Cardiac muscle cell (in vitro differentiated cells and primary cell): ENCODE data around the gene COL4A2. TPM values are rescaled to one million over a fixed set of nuclear protein-coding genes. Genes with fewer than 3 reads are reported as not detected.

Source experiments
- DNase-seq, 2 donors: peaks; one replicate each; pipeline versions ENCODE4 v3.0.0 to v3.0.0-alpha.2; 2010 to 2017; ENCODE audit warnings: low read depth in 1 of 2, low spot score in 1 of 2
- H3K27ac ChIP-seq: fragments of 200-600 bp; sonication (generic); 2 replicates; pipeline ENCODE4 v1.5.1; 2016
- H3K27me3 ChIP-seq: fragments of 200-600 bp; sonication (generic); 2 replicates; pipeline ENCODE4 v1.6.0; 2016; ENCODE audit warnings: control low read depth
- H3K36me3 ChIP-seq: fragments of 200-600 bp; sonication (generic); 2 replicates; pipeline ENCODE4 v1.5.1; 2016; ENCODE audit warnings: control low read depth
- H3K4me1 ChIP-seq: fragments of 200-600 bp; sonication (generic); 2 replicates; pipeline ENCODE4 v1.8.1; 2017; ENCODE audit warnings: low read depth, mild to moderate bottlenecking, mixed run types
- H3K4me3 ChIP-seq: fragments of 200-600 bp; sonication (generic); 2 replicates; pipeline ENCODE4 v1.5.1; 2016; ENCODE audit warnings: mild to moderate bottlenecking
- H3K9me3 ChIP-seq: fragments of 200-600 bp; sonication (generic); 2 replicates; pipeline ENCODE4 v1.5.1; 2017; ENCODE audit warnings: low read depth, mild to moderate bottlenecking, control low read depth
- polyA plus RNA-seq: library from polyadenylated mRNA; unstranded; fragments of >200 nt; fragmentation: Nextera tagmentation; extraction: Ambion mirVana; gene quantifications from 2 replicates; pipeline ENCODE4 v1.2.1, GENCODE V29; 2016
- total RNA-seq: library from RNA; depleted of rRNA; stranded (reverse); fragments of >200 nt; gene quantifications from 2 replicates; pipeline ENCODE4 v1.2.3, GENCODE V29; 2016
- TF ChIP-seq, protein P1 (sequence below): IDR thresholded peaks from 2 replicates; pipeline ENCODE4 v1.5.1; 2012; ENCODE audit warnings: low read depth, mild to moderate bottlenecking, low read length

The COL4A2 gene
- total and polyA plus RNA-seq, 2 experiments from 2014 or later, result 184 to 516 TPM

DNA sequence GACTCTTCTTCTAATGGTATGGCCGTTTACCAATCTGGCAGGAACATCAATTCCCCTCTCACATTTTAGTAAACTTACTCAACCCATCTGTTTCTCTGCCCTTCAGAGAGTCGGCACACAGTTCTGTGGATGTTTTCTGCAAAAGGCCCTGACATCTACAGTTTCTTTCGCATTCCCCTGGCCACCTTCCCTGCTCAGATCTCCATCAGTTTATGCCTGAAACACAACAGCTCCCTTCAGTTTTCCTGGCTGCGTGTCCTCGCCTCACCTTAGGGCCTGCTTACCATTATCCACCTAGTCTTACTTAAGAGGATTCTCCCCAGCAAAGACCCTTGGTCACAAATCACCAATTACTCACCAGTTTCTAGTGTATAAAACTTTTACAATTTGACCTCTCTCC, 25.3 kb upstream of the COL4A2 start:
- H3K4me1 ChIP-seq, result peaks cover 1% of the 10 kb centered on the region
- H3K27ac ChIP-seq, result no peak overlapping the region
- DNase-seq, result no peak

DNA sequence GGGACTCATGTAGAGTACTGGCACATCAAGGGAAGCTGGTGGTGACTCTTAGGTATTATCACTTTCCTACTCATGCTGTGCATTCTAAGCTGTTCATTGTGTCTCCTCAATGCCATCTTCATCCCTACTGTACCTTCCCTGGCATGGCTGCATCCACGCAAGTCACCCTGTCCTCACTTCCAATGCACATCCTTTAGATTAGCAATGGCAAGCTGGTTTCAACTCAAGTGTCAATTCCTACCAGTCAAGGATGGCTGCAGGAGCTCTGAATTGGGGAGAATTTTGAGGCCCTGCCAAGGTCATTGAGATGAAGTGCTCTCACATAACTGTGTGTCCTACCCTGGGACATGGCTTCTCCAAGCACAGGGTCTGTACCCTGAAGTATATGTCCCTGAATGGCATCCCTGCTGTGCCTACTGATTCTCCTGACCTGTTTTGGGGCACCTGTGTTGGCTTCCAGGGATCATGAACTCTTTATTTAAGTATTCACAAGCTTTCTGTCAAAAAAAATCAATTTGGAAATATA, 24.7 kb upstream of the COL4A2 start:
- Histone ChIP-seq H3K9me3 (no peaks in the 10 kb centered on the region), H3K36me3 (no peaks in the 10 kb centered on the region), H3K4me3 (no peak overlapping the region), H3K27me3 (no peaks in the 10 kb centered on the region), H3K4me1 (peaks cover 8% of the 10 kb centered on the region), H3K27ac (no peak overlapping the region)
- TF ChIP-seq, protein P1, sequence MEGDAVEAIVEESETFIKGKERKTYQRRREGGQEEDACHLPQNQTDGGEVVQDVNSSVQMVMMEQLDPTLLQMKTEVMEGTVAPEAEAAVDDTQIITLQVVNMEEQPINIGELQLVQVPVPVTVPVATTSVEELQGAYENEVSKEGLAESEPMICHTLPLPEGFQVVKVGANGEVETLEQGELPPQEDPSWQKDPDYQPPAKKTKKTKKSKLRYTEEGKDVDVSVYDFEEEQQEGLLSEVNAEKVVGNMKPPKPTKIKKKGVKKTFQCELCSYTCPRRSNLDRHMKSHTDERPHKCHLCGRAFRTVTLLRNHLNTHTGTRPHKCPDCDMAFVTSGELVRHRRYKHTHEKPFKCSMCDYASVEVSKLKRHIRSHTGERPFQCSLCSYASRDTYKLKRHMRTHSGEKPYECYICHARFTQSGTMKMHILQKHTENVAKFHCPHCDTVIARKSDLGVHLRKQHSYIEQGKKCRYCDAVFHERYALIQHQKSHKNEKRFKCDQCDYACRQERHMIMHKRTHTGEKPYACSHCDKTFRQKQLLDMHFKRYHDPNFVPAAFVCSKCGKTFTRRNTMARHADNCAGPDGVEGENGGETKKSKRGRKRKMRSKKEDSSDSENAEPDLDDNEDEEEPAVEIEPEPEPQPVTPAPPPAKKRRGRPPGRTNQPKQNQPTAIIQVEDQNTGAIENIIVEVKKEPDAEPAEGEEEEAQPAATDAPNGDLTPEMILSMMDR, result no peak
- no peak for DNase-seq

More for the DNA sequence above, 25.3 kb upstream of the COL4A2 start:
- H3K9me3 ChIP-seq, result no peaks in the 10 kb centered on the region
- TF ChIP-seq, protein P1, result no peak
- no peaks in the 10 kb centered on the region for H3K36me3 ChIP-seq
- H3K27me3 ChIP-seq, result no peaks in the 10 kb centered on the region
- no peak overlapping the region for H3K4me3 ChIP-seq

DNA sequence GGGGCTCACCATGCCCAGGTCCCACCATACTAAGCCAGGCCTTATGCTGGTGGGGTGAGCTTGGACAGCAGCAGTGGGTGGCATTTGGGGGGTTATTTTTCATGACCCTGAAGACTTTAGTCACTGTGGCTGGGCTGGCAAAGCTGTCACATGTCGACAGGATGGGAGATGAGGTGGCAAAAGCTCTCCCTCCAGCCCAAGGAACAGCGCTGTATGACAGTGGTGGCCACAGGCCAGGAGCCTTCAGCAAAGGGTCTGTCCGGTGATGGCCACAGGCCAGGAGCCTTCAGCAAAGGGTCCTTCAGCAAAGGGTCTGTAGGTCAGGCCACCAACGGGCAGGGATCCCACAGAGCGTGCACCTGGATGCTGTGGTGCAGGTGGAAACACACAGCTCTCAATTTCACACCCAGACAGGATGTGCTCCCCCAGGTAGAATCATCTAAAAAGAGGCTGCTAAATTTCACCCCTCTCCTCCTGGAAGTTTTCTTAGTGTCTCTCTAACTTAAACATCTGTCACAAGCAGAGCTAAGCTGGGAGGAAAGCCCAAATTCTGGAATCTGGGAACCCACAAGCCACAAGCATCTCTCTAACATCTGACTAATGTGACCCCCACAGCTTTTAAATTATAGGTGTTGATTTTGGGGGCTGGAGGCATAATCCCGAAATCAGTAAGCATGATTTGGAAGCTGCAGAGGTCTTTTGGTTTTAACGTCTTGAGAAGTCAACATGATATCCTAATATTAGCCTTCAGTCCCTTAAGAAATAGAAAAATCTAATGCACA, 23.2 kb upstream of the COL4A2 start:
- H3K9me3 ChIP-seq, result no peaks in the 10 kb centered on the region
- TF ChIP-seq, protein P1, result no peak
- DNase-seq, result peak in 1 of 2 donors; percentile 61
- no peaks in the 10 kb centered on the region for H3K27me3 ChIP-seq
- no peaks in the 10 kb centered on the region for H3K36me3 ChIP-seq
- H3K27ac ChIP-seq, result no peak overlapping the region
- H3K4me3 ChIP-seq, result no peak overlapping the region
- H3K4me1 ChIP-seq, result peaks cover 12% of the 10 kb centered on the region

DNA sequence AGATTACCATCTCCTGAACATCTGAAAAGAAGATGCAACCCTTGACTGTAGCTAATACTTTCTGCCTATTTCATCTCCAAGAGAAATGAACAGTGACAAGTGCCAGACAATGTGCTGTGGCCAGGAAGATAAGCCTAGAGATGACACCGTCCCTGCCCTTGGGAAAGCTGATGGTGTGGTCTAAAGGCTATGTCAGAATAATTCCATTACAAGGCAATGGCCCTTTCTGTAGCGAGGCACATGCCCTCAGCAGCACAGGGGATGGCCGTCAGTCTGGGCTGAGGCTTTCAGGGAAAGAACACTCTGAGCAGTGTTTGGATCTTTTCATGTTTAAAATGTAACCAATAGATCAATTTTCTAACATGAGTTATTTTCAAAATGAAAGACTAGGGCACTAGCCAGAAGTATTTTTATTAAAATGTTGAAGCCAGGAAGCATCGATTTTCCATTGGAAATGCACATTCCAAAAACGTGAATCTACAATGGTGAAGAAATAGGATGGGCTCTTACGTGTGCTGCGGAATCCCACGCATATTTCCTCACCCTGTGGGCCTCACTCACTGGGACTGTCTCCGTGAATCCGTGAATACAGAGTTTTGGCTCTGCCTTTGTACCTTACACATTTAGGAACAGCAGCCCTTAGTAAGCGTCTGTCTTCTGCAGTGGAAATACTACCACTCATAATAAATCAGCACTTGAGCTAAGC, 22.2 kb upstream of the COL4A2 start:
- no peak overlapping the region for H3K4me3 ChIP-seq
- no peaks in the 10 kb centered on the region for H3K27me3 ChIP-seq
- H3K36me3 ChIP-seq, result no peaks in the 10 kb centered on the region
- H3K9me3 ChIP-seq, result no peaks in the 10 kb centered on the region
- TF ChIP-seq, protein P1, result no peak
- DNase-seq, result no peak
- H3K27ac ChIP-seq, result no peak overlapping the region
- H3K4me1 ChIP-seq, result peaks cover 12% of the 10 kb centered on the region

DNA sequence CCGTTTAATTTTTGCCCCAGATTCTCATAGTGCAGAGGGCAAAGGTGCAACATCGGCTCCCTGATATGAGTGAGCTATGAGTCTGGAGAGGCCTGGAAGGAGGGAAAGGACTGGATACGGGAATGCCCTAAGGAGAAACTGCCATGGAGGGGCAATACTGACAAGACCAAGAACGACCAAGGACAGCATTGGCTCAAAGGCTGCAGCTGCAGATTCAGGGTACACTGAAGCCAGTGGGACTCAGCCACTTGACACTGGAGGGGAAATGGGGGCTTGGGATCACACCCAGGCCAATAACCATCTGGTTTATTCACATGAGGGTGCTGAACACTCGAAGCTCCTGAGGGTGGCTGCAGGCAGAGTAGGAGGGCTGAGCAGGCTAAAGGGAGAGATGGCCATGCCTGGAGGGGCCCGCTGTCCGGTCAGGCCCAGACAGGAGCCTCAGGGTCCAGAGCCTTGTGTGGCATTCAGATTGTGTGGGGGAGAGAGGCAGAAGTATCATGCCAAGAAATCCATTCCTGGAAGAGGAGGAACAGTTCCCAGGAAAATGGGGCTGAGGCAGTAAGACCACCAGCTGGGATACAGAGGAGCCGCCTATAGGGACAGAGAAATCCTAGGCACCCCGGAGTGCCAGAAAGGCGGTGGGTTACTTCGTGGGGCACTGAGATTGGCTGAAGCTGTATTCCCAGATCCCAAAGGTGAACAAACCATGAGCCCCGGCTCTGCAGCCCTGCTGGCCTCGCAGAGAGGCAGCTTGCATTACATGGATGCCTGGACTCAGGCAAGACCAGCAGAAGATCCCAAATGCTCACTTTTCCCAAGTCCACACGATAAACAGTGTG, 20.9 kb upstream of the COL4A2 start:
- H3K9me3 ChIP-seq, result no peaks in the 10 kb centered on the region
- no peak overlapping the region for H3K4me3 ChIP-seq
- H3K4me1 ChIP-seq, result peaks cover 12% of the 10 kb centered on the region
- TF ChIP-seq, protein P1, result no peak
- DNase-seq, result no peak
- H3K27me3 ChIP-seq, result no peaks in the 10 kb centered on the region
- peak overlapping the region; percentile 74 for H3K27ac ChIP-seq
- H3K36me3 ChIP-seq, result no peaks in the 10 kb centered on the region
